ENCODE data around the gene CP. TPM values are rescaled to one million over a fixed set of nuclear protein-coding genes. Genes with fewer than 3 reads are reported as not detected.
A peak's percentile ranks its signal among the peaks of the same experiment; 100 is the strongest.

Gene CP
- total and polyA plus RNA-seq, 12 donors: 1.3 to 22.7 (median 3.5) TPM

DNA sequence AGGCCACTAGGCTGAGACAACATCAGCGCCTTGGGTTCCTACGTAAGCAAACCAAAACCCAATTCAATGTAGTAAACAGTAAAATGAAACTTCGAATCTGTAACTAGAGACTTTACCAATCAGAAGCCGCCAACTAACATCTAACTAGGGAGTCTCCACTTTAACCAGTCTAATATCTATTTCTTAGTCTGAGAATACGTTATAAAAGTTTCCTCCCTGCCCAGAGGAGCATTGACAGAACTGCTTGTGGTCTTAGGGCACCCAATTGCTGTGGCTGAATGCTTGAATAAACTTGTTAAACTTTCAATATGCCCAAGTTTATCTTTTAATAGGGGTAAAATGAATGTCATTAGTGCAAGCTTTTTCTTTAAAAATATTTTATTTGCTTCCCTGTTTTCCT, 4.3 kb downstream of the CP start:
- H3K27me3 ChIP-seq: no peaks in the 10 kb centered on the region
- H3K36me3 ChIP-seq: no peaks in the 10 kb centered on the region
- TF ChIP-seq, protein P1, sequence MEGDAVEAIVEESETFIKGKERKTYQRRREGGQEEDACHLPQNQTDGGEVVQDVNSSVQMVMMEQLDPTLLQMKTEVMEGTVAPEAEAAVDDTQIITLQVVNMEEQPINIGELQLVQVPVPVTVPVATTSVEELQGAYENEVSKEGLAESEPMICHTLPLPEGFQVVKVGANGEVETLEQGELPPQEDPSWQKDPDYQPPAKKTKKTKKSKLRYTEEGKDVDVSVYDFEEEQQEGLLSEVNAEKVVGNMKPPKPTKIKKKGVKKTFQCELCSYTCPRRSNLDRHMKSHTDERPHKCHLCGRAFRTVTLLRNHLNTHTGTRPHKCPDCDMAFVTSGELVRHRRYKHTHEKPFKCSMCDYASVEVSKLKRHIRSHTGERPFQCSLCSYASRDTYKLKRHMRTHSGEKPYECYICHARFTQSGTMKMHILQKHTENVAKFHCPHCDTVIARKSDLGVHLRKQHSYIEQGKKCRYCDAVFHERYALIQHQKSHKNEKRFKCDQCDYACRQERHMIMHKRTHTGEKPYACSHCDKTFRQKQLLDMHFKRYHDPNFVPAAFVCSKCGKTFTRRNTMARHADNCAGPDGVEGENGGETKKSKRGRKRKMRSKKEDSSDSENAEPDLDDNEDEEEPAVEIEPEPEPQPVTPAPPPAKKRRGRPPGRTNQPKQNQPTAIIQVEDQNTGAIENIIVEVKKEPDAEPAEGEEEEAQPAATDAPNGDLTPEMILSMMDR (IDR thresholded peaks at IDR 0.05): no peak
- intact Hi-C loops (cut with DNase I): no loop called here
- peaks cover 0 to 16% (median 3%) of the 10 kb centered on the region in 9 donors for H3K4me1 ChIP-seq
- no peak overlapping the region for H3K4me3 ChIP-seq
- DNase-seq (no peak), ATAC-seq (no peak)
- no peak overlapping the region for H3K27ac ChIP-seq
- no peaks in the 10 kb centered on the region for H3K9me3 ChIP-seq
- WGBS, 2 donors: 92 to 95% methylated on average over 5 of the region's 5 CpGs

DNA sequence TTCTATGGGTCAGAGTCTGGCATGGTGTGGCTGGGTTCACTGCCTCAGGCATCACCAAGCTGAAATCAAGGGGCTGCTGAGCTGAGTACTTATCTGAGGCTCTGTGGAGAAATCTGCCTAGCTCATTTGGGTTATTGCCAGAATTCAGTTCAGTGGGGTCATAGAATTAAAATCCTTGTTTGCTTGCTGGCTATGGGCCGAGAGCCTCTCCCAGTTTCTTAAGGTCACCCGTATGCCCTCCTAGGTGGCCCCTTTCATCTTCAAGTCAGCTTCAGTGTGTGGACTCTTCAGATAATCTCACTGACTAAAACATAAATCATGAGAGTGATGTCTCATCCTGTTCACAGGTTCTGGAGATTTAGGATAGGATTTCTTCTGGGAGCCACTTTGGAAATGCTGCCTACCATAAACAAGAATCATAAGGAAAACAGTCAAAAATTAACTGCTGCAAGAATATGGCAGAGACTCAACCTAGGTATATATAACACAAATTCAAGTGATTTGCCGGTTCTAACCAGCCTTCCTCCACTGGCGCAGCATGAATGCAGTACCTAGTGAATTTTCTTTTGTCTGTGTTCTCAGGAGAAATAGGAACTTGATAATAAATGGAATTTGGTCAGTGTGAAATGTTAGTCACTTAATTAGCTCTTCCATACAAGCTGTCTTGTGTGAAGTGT, 5.3 kb downstream of the CP start:
- no peaks in the 10 kb centered on the region for H3K36me3 ChIP-seq
- H3K27ac ChIP-seq: peak overlapping the region in 2 of 10 donors; percentile 23 to 56
- TF ChIP-seq, protein P1 (IDR thresholded peaks at IDR 0.05): no peak
- DNase-seq (no peak), ATAC-seq (peak in 3 of 8 donors; percentile 31 to 40 (median 38))
- H3K27me3 ChIP-seq: no peaks in the 10 kb centered on the region
- intact Hi-C loops (cut with DNase I): no loop called here
- no peak overlapping the region for H3K4me3 ChIP-seq
- 65 to 70% methylated on average over 4 of the region's 4 CpGs for WGBS, 2 donors
- no peaks in the 10 kb centered on the region for H3K9me3 ChIP-seq
- H3K4me1 ChIP-seq: peaks cover 0 to 16% (median 3%) of the 10 kb centered on the region in 9 donors

- intact Hi-C loops (cut with DNase I): no loop called here
- TF ChIP-seq, protein P1 (IDR thresholded peaks at IDR 0.05): no peak
- Histone ChIP-seq H3K27ac (peak overlapping the region in 2 of 10 donors; percentile 23 to 56), H3K36me3 (no peaks in the 10 kb centered on the region), H3K27me3 (no peaks in the 10 kb centered on the region), H3K9me3 (no peaks in the 10 kb centered on the region), H3K4me3 (no peak overlapping the region), H3K4me1 (peaks cover 0 to 16% (median 3%) of the 10 kb centered on the region in 9 donors)
- DNase-seq: no peak
- 68 to 71% methylated on average over 2 of the region's 2 CpGs for WGBS, 2 donors
- ATAC-seq: peak in 1 of 8 donors; percentile 55
These were observed 6.1 kb downstream of the CP start for GRCh38 chr3:149215515-149215914.

- Histone ChIP-seq H3K9me3 (no peaks in the 10 kb centered on the region), H3K27ac (no peak overlapping the region), H3K4me1 (peaks cover 0 to 16% (median 3%) of the 10 kb centered on the region in 9 donors), H3K27me3 (no peaks in the 10 kb centered on the region), H3K4me3 (no peak overlapping the region), H3K36me3 (no peaks in the 10 kb centered on the region)
- intact Hi-C loops (cut with DNase I): no loop called here
- 95 to 100% methylated on average over 1 of the region's 1 CpG for WGBS, 2 donors
- ATAC-seq (no peak), DNase-seq (no peak)
- TF ChIP-seq, protein P1 (IDR thresholded peaks at IDR 0.05): no peak
These were observed 6.9 kb downstream of the CP start for GRCh38 chr3:149214702-149215101.
